Endothelial cell of umbilical vein (primary cell): Measurements from ENCODE around the gene TMEM40. TPM values are rescaled to one million over a fixed set of nuclear protein-coding genes. Genes with fewer than 3 reads are reported as not detected.

Experiments used
- BruUV-seq: library from RNA; stranded (reverse); fragments of 400-500 nt; replicated peaks from 2 replicates; lab custom pipeline; 2021; lab: Mats Ljungman, UMichigan
- CTCF ChIA-PET: fragments of 300-600, 350-600 bp; sonication (Branson Sonifier 250); formaldehyde crosslinking; loops from one replicate; lab custom pipeline; 2021; ENCODE audit warnings: antibody characterized with exemption, inconsistent platforms; lab: Charles Lee
- POLR2A ChIA-PET: fragments of 300-600, 350-600 bp; sonication (Branson Sonifier 250); formaldehyde crosslinking; loops from one replicate; lab custom pipeline; 2021; ENCODE audit warnings: antibody characterized with exemption, inconsistent platforms; lab: Charles Lee
- DNase-seq: peaks from one replicate; pipeline ENCODE4 v3.0.0-alpha.2; 2011; ENCODE audit warnings: low read depth, low spot score
- FAIRE-seq: peaks from 2 replicates; lab custom pipeline; 2011; peaks lifted over from hg19 to GRCh38; lab: Jason Lieb, UNC
- H2AFZ ChIP-seq: 2 replicates; pipeline ENCODE4 v1.6.0; 2012; ENCODE audit warnings: low read depth, low read length, control low read depth, inconsistent platforms
- H3K27ac ChIP-seq: 2 replicates; pipeline ENCODE4 v1.5.1; 2011; ENCODE audit warnings: low read depth, mild to moderate bottlenecking, control low read depth, low read length, moderate library complexity; ENCODE audit not compliant: insufficient read depth
- H3K27me3 ChIP-seq, 2 experiments: 2 replicates each; pipeline versions ENCODE4 v1.6.0 to v1.6.1; 2011; ENCODE audit warnings: low read length in 2 of 2, mixed read lengths in 1 of 2; ENCODE audit not compliant: control insufficient read depth in 2 of 2, insufficient read depth in 2 of 2
- H3K36me3 ChIP-seq, 2 experiments: 2 replicates in 1 of 2; 3 replicates in 1 of 2; pipeline ENCODE4 v1.5.1; 2011; ENCODE audit warnings: low read length in 2 of 2, mild to moderate bottlenecking in 1 of 2, moderate library complexity in 1 of 2; ENCODE audit not compliant: control insufficient read depth in 2 of 2, insufficient read depth in 2 of 2; ENCODE audit errors: extremely low read depth in 1 of 2
- H3K4me1 ChIP-seq: 3 replicates; pipeline ENCODE4 v1.5.1; 2011; ENCODE audit warnings: mild to moderate bottlenecking, low read length; ENCODE audit not compliant: control insufficient read depth, insufficient read depth; ENCODE audit errors: extremely low read depth
- H3K4me2 ChIP-seq: 2 replicates; pipeline ENCODE4 v1.6.1; 2011; ENCODE audit warnings: low read length, control low read depth, mixed read lengths; ENCODE audit not compliant: insufficient read depth
- H3K4me3 ChIP-seq, 3 experiments: fragments of 200-600 bp in 1 of 3; sonication (generic), shearing (Covaris generic) in 1 of 3; replicated peaks in 1 of 3; 2 replicates each; pipeline ENCODE4 v1.5.1; 2011 to 2016; ENCODE audit warnings: control low read depth in 3 of 3, low read length in 3 of 3, mild to moderate bottlenecking in 2 of 3, inconsistent platforms in 1 of 3, low read depth in 1 of 3, moderate library complexity in 1 of 3; ENCODE audit not compliant: insufficient read depth in 1 of 3
- H3K79me2 ChIP-seq: 2 replicates; pipeline ENCODE4 v1.6.0; 2012; ENCODE audit warnings: low read length, inconsistent platforms; ENCODE audit not compliant: control insufficient read depth, insufficient read depth
- H3K9ac ChIP-seq: replicated peaks from 2 replicates; pipeline ENCODE3; 2011; ENCODE audit warnings: low read length, control low read depth; ENCODE audit not compliant: insufficient read depth; ENCODE audit errors: extremely low read depth
- H3K9me1 ChIP-seq: replicated peaks from 3 replicates; pipeline ENCODE4 v1.6.0; 2011; ENCODE audit warnings: mild to moderate bottlenecking, low read length; ENCODE audit not compliant: control insufficient read depth, insufficient read depth; ENCODE audit errors: extremely low read depth
- H3K9me3 ChIP-seq: replicated peaks from 2 replicates; pipeline ENCODE4 v1.5.1; 2012; ENCODE audit warnings: low read length, inconsistent platforms; ENCODE audit not compliant: control insufficient read depth, insufficient read depth
- H4K20me1 ChIP-seq: replicated peaks from 2 replicates; pipeline ENCODE3; 2011; ENCODE audit warnings: mild to moderate bottlenecking, low read length; ENCODE audit not compliant: control insufficient read depth, insufficient read depth; ENCODE audit errors: extremely low read depth
- EZH2 ChIP-seq: IDR thresholded peaks from 2 replicates; pipeline ENCODE4 v1.6.1; 2012; ENCODE audit warnings: borderline replicate concordance, low read depth, mild to moderate bottlenecking, moderate library complexity, low read length, inconsistent platforms; ENCODE audit not compliant: severe bottlenecking
- FOS ChIP-seq: IDR thresholded peaks from 2 replicates; pipeline ENCODE4 v1.6.1; 2011; ENCODE audit warnings: mild to moderate bottlenecking, low read length, moderate library complexity, borderline replicate concordance; ENCODE audit not compliant: insufficient read depth
- GATA2 ChIP-seq: IDR thresholded peaks from 2 replicates; pipeline ENCODE4 v1.7.0; 2011; ENCODE audit warnings: low read depth, mild to moderate bottlenecking, moderate library complexity, mixed read lengths, low read length; ENCODE audit not compliant: insufficient read length, insufficient read depth
- JUN ChIP-seq: IDR thresholded peaks from 2 replicates; pipeline ENCODE4 v1.6.1; 2011; ENCODE audit warnings: borderline replicate concordance, low read depth; ENCODE audit not compliant: insufficient read length, insufficient read depth
- MYC ChIP-seq: IDR thresholded peaks from one replicate; pipeline ENCODE4 v1.6.1; 2011; ENCODE audit warnings: mild to moderate bottlenecking, low read depth, low read length
- POLR2A ChIP-seq: IDR thresholded peaks from 2 replicates; pipeline ENCODE4 v1.6.1; 2012; ENCODE audit warnings: low read depth, mild to moderate bottlenecking, control low read depth, low read length
- POLR2AphosphoS5 ChIP-seq: IDR thresholded peaks from 2 replicates; pipeline ENCODE4 v1.6.1; 2012; ENCODE audit warnings: low read depth, mild to moderate bottlenecking, control low read depth, low read length, moderate library complexity; ENCODE audit not compliant: insufficient read depth
- dilution Hi-C: fragments of 300-500 bp; cut with MboI; formaldehyde crosslinking; loops from one replicate; pipeline ENCODE4 v1.15.0; 2019; ENCODE audit warnings: low sequenced_read_pairs; ENCODE audit not compliant: extremely low pct_ligation_motif_present
- intact Hi-C: fragments of 100-400 bp; cut with micrococcal nuclease; formaldehyde crosslinking; loops from one replicate; pipeline ENCODE4 v1.10.0; 2022
- polyA plus RNA-seq, 4 experiments: library from polyadenylated mRNA; depleted of rRNA in 3 of 4; stranded (reverse) in 3 of 4; unstranded in 1 of 4; fragments of >200 nt; gene quantifications; 2 replicates each; pipeline versions ENCODE4 v1.2.1 to v1.2.3, GENCODE V29; 2011 to 2012; ENCODE audit warnings: missing spikeins in 1 of 4
- total RNA-seq: library from RNA; stranded (reverse); gene quantifications from 2 replicates; pipeline ENCODE4 v1.2.3, GENCODE V29; 2021
- TF ChIP-seq, protein P1 (sequence below), 2 donors: IDR thresholded peaks; 1 replicate in 1 of 2; 2 replicates in 1 of 2; pipeline ENCODE4 v1.5.1; 2011; ENCODE audit warnings: low read length in 2 of 2, mild to moderate bottlenecking in 2 of 2, moderate library complexity in 2 of 2, control low read depth in 1 of 2, inconsistent platforms in 1 of 2, low read depth in 1 of 2; ENCODE audit not compliant: insufficient read depth in 1 of 2; ENCODE audit errors: extremely low read depth in 1 of 2
- TF ChIP-seq, protein P2 (sequence below): IDR thresholded peaks from 2 replicates; pipeline ENCODE4 v1.6.1; 2011; ENCODE audit not compliant: insufficient read depth, insufficient read length

Gene TMEM40
- total and polyA plus RNA-seq, 2 donors (not counting 3 experiments of a cell fraction or from before 2014, with no cell fraction given) = not detected

DNA sequence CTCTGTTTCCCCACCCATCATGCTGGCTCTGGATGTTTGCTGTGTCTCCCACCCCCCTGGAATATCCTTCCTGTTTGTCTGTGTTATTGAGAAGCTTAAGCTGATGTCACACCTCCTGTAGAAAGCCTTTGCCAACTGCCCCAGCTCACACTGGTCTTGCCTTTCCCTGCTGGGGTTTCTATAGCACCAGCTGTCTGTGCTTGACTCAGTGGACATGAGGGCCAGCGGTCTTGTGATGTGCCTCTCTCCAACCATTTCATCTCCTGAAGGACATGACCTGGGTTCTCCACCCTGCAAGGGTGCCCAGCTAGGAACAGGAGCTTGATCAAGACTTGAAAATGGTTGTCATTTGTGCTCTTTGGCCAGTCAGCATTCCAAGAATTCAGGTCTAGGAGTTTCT, 14.7 kb downstream of the TMEM40 start:
- CTCF ChIA-PET = interaction anchor here (0.8 to 1.7 kb wide), 3 partner anchors 15 to 43 kb away, joined by 3 to 4 read pairs (median 3); no protein-coding TSS in a partner anchor

DNA sequence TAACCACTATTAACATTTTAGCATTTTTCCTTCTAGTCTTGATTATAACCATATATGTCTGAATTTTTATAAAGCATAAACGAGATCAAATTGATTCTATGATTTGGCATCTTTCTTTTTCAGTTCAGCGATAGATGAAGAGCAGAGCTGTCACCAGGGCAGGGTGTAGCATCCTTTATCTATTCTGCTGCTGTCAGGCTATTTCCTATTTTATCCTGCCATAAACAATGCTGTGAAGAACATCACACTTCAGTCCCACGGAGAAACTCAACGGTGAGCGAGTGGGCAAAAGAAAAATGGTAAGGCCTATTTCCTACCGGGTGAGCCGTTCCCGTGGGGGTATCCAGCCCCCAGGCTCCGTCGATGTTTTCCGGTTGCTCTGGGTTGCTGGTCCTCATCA, 15.5 kb downstream of the TMEM40 start:
- Histone ChIP-seq H3K79me2 (no peaks in the 10 kb centered on the region), H3K27me3 (peaks cover 3 to 5% of the 10 kb centered on the region in 2 experiments), H3K4me2 (no peak overlapping the region), H3K27ac (no peak overlapping the region), H3K4me3 (no peak overlapping the region), H4K20me1 (no peaks in the 10 kb centered on the region), H3K36me3 (no peaks in the 10 kb centered on the region), H2AFZ (no peak overlapping the region), H3K9me1 (no peaks in the 10 kb centered on the region), H3K9me3 (no peaks in the 10 kb centered on the region), H3K4me1 (no peaks in the 10 kb centered on the region), H3K9ac (no peak overlapping the region)
- TF ChIP-seq FOS = no peak
- TF ChIP-seq, protein P1, sequence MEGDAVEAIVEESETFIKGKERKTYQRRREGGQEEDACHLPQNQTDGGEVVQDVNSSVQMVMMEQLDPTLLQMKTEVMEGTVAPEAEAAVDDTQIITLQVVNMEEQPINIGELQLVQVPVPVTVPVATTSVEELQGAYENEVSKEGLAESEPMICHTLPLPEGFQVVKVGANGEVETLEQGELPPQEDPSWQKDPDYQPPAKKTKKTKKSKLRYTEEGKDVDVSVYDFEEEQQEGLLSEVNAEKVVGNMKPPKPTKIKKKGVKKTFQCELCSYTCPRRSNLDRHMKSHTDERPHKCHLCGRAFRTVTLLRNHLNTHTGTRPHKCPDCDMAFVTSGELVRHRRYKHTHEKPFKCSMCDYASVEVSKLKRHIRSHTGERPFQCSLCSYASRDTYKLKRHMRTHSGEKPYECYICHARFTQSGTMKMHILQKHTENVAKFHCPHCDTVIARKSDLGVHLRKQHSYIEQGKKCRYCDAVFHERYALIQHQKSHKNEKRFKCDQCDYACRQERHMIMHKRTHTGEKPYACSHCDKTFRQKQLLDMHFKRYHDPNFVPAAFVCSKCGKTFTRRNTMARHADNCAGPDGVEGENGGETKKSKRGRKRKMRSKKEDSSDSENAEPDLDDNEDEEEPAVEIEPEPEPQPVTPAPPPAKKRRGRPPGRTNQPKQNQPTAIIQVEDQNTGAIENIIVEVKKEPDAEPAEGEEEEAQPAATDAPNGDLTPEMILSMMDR (IDR thresholded peaks at IDR 0.05; ENCODE audit: extremely low read depth in 1 of 2, insufficient read depth in 1 of 2, low read depth in 1 of 2, low read length in 2 of 2) = no peak
- no peak for TF ChIP-seq MYC
- no peak for TF ChIP-seq GATA2
- TF ChIP-seq, protein P2, sequence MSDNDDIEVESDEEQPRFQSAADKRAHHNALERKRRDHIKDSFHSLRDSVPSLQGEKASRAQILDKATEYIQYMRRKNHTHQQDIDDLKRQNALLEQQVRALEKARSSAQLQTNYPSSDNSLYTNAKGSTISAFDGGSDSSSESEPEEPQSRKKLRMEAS = no peak
- TF ChIP-seq JUN = no peak
- no peak for TF ChIP-seq POLR2AphosphoS5
- no peak for TF ChIP-seq POLR2A
- TF ChIP-seq EZH2 = no peak
- dilution Hi-C loops = no loop called here
- DNase-seq = no peak
- no peak for FAIRE-seq
- no TSS peak for BruUV-seq
- intact Hi-C loops = no loop called here
- ChIA-PET POLR2A (no interaction called here), CTCF (no interaction called here)

More for the DNA sequence above, 14.7 kb downstream of the TMEM40 start:
- no TSS peak for BruUV-seq
- POLR2A ChIA-PET = no interaction called here
- DNase-seq (no peak), FAIRE-seq (no peak)
- Histone ChIP-seq H3K36me3 (no peaks in the 10 kb centered on the region), H3K4me1 (no peaks in the 10 kb centered on the region), H3K27ac (no peak overlapping the region), H3K4me2 (no peak overlapping the region), H3K9me3 (no peaks in the 10 kb centered on the region), H3K79me2 (no peaks in the 10 kb centered on the region), H3K27me3 (peaks cover 3 to 5% of the 10 kb centered on the region in 2 experiments), H3K9ac (no peak overlapping the region), H4K20me1 (no peaks in the 10 kb centered on the region), H3K4me3 (no peak overlapping the region), H2AFZ (no peak overlapping the region), H3K9me1 (no peaks in the 10 kb centered on the region)
- intact Hi-C loops = no loop called here
- TF ChIP-seq, protein P2 = no peak
- TF ChIP-seq JUN (no peak), MYC (no peak), POLR2A (no peak), POLR2AphosphoS5 (no peak), GATA2 (no peak)
- dilution Hi-C loops = no loop called here
